Colon (tissue), 2 donors: ENCODE data around the gene MSH5.
"Not testable (repeated sequence)": the region's sequence is repeated elsewhere in the genome, so short reads cannot be mapped to it uniquely, and the experiment has no call there.

Experiments
- FAIRE-seq: peaks from 2 replicates; lab custom pipeline; 2012; peaks lifted over from hg19 to GRCh38; lab: Jason Lieb, UNC
- donor health status: control.
- donor health status: control.

The MSH5 gene

GRCh38 chr6:31779908-31780307 lies 40.1 kb downstream of the MSH5 start:
- FAIRE-seq, result no peak

GRCh38 chr6:31780507-31781243 lies 40.9 kb downstream of the MSH5 start:
- FAIRE-seq, result no peak

- no peak for FAIRE-seq
Observed at GRCh38 chr6:31781244-31782125, 41.7 kb downstream of the MSH5 start.

DNA sequence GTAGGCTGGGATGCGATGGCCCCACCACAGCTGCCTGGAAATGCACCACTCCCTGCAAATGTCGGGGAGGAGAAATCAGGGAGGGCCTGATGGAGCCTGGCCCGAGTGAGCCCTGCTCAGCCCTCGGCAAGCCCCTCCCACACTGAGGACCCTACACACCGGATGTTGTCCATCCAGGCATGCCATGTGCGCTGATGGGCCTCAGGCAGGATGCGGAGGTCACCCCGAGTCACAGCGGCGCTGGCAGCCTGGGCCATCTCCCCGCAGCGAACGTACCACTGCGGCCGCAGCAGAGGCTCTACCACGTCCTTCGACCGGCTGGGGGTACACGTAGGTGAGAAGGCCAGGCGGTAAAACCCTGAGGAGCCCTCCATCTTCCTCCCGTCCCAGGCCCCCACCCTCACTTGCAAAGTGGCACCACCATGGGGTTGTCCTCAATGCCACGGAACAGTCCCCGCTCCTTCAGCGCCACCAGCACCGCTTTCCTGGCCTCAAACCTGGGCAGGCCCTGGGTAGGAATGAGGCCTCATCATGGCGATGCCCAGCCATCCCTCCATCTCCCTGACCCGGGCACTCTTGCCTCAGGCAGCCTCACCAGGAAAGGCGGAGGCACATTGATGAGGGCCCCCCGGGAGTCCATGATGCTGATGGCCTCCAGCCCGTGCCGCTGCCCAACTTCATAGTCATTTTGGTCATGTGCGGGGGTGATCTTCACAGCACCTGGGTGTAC lies 42.5 kb downstream of the MSH5 start:
- no peak for FAIRE-seq

DNA sequence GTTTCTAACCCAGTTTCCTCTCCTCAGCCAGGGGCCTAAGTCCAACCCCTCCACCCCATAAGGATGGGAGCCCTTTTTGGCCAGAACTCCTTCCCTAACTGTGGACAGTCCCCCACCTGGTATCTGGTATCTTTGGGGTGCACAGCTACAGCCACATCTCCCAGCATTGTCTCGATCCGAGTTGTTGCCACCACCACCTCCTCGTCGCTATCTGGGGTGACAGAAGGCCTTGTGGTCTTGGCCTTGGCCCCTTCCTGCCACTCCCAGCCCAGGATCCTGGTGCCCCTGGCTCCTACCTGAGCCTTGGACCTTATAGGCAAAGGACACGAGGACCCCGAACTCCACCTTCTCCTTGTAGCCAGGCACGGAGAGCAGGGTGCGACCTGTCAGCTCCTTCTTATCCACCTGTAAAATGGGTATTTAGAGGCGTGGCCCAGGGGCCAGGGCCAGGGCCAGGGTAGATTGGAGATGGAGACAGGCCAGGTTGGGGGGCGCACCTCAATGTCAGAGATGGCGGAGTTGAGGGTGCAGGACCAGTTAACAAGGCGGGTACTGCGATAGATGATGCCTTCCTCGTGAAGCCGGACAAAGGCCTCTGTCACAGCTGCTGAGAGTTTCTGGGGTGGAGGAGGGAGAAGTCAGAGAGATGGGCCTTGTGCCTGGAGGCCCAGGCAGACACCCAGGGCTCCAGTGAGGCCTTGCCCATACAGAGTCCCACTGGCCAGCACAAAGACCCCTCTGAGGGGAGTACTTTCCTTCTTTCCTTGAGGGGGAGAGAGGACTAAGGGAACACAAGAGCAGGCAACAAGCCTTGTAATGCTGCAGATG lies 44.5 kb downstream of the MSH5 start:
- no peak for FAIRE-seq

DNA sequence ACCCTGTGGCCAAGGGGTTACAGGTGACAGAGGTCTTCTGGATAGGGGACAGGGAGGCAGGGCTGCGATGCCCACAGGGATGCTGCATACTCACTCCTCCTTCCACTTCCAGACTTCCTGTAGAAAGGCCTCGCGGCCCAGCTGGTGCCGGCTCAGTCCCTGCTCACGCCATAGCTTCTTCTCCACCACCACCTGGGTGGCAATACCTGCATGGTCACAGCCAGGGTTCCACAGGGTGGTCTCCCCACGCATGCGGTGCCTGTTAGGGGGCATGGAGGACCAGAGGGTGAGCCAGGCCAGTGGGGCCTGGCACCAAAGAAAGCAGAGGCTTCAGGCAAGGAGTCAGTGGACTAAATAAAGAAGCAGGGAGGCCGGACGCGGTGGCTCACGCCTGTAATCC lies 45.7 kb downstream of the MSH5 start:
- FAIRE-seq, result no peak

DNA sequence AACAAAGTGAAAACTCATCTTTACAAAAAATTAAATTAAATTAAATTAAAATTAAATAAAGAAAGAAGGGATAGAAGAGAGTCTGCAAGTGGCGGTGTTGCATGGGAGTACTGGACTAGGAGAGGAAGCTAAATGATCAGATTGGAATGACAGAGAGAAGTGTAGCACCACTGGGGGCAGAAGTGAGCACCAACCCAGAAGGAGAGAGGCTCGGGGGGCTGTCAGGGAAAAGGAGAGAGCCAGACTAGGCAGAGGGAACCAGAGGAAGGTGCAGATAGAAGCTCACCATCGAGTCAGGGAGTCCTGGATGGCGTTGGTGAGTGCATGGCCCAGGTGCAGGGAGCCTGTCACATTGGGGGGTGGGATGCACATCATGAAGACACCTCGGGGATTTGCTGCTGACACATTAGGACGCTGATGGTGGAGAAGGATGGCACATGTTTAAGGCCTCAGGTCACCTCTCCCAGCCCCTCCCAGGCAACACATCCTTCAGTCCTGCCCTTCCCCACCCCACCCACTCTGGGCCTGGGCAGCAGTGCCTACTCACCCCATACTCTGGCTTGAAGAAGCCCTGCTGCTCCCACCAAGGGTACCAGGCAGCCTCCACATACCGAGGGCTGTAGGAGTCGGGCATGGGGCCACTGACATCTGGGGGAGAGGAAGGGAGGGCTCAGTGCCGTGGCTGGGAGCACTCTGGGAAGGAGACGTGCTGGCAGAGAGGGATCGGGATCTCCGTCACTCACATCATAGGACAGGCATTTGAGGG lies 51.7 kb downstream of the MSH5 start:
- no peak for FAIRE-seq

DNA sequence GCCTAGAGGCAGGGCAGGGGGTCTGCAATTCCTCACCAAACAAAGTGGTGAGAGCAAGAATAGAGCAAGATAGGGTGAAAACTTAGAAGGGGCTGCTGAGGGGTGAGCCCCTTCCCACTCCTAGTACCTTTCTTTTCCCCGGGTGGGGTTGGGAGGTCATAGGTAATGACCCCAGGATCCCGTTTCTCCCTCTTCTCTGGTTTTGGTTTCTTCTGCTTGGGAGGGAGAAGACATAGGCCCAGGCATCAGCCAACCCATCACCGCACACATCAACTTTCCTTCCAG lies 52.2 kb downstream of the MSH5 start:
- FAIRE-seq, result no peak

GRCh38 chr6:31792761-31793171 lies 53.0 kb downstream of the MSH5 start:
- no peak for FAIRE-seq

DNA sequence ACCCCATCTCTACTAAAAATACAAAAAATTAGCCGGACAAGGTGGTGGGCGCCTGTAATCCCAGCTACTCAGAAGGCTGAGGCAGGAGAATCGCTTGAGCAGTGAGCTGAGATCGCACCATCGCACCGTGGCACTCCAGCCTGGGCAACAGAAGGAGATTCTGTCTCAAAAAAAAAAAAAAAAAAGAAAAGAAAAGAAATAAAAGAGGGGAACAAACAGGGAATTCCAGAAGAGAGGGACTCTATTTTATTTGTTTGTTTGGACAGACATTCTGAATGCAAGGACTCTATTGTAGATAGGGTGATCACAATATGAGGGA lies 54.1 kb downstream of the MSH5 start:
- not testable (repeated sequence) for FAIRE-seq

GRCh38 chr6:31794294-31794865 lies 54.6 kb downstream of the MSH5 start:
- FAIRE-seq, result no peak

GRCh38 chr6:31794866-31795615 lies 55.2 kb downstream of the MSH5 start:
- FAIRE-seq, result no peak

- no peak for FAIRE-seq
Observed at GRCh38 chr6:31795616-31796298, 56.0 kb downstream of the MSH5 start, which contains the start of gene VARS1. Gene VARS1 (minus strand): TSS chr6:31795752. CDS start chr6:31795217, 535 bp downstream.

- FAIRE-seq, result no peak
Observed at GRCh38 chr6:31796993-31797385, 57.2 kb downstream of the MSH5 start.

DNA sequence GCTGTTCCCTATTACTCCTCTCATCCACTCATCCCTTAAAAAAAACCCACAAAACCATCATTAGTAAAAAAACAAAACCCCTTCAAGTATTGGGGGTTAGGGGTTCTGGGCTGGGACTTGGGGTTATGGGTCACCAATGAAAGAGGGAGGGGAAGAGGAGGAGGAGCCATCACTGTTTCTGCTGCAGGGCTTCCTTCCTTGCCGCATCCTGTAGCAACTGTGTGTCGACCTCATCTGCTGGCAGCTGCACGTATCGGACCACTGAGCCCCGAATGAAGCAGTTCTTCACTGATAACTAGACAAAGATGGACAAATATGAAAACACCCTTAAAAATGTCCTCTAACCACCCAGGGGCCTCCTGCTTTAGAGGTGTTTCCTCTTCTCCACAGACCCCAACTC lies 57.8 kb downstream of the MSH5 start:
- FAIRE-seq, result no peak

GRCh38 chr6:31799781-31800180 lies 60.0 kb downstream of the MSH5 start:
- no peak for FAIRE-seq

- FAIRE-seq, result not testable (repeated sequence)
Observed at GRCh38 chr6:31801031-31801927, 61.5 kb downstream of the MSH5 start.

DNA sequence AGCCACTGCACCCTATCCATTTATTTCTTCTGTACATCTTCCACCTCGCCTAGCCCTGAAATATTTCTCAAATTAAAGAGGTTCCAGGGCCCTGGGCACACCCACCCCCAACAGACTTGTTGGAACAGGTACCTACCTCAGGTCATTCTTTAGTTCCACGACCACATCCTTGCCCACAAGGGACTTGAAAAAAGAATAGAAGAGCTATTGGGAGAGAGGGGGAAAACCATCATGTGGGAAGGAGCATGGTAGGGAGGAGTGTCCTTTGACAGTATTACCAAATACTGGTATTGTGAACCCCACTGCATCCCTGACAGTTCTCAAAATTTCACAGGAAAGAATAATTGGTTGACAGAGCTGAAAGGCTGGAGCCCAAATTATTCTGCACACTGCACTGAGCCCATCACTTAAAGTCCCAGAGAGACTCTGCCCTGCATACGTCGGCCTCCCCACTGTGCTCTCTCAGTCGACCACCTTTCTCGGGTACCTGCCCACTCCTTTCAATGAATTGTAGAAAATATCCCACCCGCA lies 66.2 kb downstream of the MSH5 start:
- no peak for FAIRE-seq
